ENCODE data around the gene ADAMTSL3.

GRCh38 chr15:83605111-83605945 lies 48.6 kb upstream of the ADAMTSL3 start:
- TF ChIP-seq FOXM1 (IDR thresholded peaks at IDR 0.05; ENCODE audit: borderline replicate concordance) (no peak), PKNOX1 (IDR thresholded peaks at IDR 0.05) (no peak), ZNF384 (IDR thresholded peaks at IDR 0.05) (no peak), BHLHE40 (IDR thresholded peaks at IDR 0.05; ENCODE audit: borderline replicate concordance) (no peak), FOXK2 (IDR thresholded peaks at IDR 0.05) (no peak), SP1 (IDR thresholded peaks at IDR 0.05) (no peak), HDGF (IDR thresholded peaks at IDR 0.05; ENCODE audit: borderline replicate concordance) (no peak), ELF4 (IDR thresholded peaks at IDR 0.05) (no peak), ARNT (IDR thresholded peaks at IDR 0.05) (no peak), SUZ12 (IDR thresholded peaks at IDR 0.05) (no peak), TARDBP (IDR thresholded peaks at IDR 0.05) (no peak)

Data from HEK293T (cell line).